GM19035 (cell line): ENCODE measurements around the gene DMXL1.

Source experiments
- ATAC-seq: cut with Tn5 transposase; IDR thresholded peaks from one replicate; pipeline ENCODE4 v1.9.1; 2021; ENCODE audit not compliant: unreplicated experiment

Gene DMXL1

DNA sequence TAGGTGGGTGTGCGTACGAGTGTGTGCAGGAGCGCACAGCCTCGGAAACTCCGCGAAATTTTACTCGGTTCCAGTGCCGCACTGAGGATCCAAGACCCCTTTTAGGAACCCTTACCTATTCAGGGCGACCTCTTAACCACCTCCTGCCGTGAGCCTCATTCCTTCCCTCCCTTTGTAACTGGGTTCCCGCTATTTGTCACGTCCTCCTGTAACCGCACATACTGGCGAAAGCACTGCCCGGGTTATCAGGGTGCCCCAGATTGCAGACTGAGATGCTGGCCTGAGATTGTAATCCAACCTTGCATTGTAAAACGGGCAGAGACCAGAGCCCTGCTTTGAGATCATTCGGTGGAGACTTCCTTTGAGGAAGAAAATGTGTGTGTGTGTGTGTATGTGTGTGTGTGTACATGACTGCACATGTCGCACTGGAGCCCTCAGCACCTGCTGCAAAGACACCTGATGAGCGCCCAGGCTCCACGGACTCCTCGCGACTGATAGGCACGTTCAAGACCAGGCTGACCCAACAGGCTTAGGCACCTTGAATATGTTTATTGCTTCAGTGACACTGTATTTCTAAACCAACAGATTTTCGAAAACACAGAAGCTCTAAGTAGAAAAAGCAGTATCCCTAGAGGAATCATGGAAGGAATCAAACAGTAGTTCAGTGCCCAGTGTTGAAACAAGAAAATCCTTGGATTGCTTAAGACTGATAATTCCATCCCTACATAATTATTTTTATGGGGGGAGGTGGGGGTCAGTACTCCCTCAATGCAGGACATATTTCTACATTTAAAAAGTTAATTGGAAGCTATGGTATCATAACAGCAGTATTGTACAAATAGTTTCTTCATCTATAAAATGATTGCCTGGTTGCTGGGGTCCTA lies 198.4 kb downstream of the DMXL1 start:
- ATAC-seq: peak; percentile 8

DNA sequence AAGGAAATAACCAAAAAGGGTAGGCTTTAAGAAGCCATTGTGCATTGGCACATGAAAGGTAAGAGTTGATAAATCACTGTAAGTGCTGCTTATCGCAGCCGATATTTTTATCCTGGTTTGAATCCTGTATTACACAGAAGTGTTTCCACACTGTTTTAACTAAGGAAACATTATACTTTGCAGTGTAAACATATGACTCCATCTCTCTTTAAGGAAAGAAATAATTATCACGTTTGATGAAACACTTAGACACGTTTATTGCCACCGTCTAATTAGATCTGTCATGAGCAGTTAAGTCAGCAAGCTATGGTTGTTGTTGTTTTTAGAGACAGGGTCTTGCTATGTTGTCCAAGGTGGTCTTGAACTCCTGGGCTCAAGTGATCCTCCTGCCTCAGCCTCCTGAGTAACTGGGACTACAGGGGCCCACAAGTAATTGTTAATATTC lies 199.3 kb downstream of the DMXL1 start:
- no peak for ATAC-seq

GRCh38 chr5:119270960-119271757 lies 200.3 kb downstream of the DMXL1 start:
- no peak for ATAC-seq

DNA sequence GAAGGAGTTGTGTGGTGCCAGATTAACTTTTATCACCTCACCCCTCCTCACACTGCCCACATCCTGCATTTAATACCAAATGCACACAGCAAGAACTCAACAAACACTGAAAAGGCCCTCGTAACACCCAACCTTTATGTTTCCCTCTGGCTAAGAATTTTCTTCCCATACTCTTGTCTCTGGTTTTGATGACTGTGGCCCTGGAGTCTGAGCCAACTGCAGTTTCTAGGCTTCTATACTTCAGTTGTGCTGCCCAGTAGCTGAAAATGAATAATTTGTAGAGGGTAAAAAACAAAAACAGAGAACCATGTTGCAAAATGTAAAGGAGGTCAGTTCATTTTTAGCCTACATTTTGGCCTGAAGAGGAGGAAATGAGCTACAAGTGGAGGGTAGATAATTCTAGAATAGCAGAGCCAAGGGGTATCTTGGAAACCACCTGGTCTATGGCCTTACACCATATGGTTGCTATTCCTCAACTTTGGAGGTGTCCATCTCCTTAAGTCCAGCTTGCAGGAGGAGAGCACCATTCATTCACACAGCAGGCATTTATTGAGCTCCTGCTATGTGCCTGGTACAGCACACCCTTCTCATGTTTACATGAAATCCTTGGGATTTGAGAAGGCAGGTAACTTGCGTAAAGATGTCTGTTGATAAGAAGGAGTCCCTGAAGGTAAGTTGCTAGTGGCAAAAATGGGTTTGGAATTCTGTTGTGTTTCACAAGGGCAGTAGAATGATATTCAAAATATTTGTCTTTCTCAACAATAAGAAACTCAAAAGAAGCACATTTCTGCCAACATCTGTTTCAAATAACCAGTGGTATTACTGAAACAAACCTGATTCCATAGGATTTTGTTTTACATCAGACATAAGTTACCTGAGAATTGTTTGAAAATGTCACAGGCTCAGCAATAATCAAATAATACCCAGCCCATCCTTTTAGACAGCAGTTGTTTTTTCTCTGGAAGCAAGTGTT lies 201.2 kb downstream of the DMXL1 start:
- ATAC-seq: no peak

DNA sequence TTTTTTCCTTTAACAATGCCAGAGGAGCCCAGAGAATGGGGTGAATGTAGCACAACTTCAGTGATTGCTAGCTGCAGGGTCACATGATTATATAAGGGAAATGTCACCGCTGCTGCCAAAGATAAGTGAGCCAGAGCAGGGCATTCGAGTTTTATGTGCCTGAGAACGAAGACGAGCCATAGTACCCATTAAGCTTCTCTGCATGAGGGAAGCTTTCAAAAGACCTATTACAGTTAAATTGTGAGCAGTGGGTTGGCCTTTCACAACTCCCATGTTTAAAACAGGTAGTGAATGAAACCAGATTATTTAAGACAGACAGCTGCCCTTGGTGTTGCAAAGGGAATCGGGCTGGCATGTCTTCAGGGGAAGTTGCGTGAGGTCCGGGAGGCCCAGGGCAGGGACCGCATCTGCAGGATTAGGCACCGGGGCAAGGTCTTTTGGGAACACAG lies 202.5 kb downstream of the DMXL1 start:
- no peak for ATAC-seq

GRCh38 chr5:119274030-119274766 lies 203.3 kb downstream of the DMXL1 start:
- ATAC-seq: no peak

- ATAC-seq: peak; percentile 31
Measured at GRCh38 chr5:119274767-119275130, 203.9 kb downstream of the DMXL1 start.

DNA sequence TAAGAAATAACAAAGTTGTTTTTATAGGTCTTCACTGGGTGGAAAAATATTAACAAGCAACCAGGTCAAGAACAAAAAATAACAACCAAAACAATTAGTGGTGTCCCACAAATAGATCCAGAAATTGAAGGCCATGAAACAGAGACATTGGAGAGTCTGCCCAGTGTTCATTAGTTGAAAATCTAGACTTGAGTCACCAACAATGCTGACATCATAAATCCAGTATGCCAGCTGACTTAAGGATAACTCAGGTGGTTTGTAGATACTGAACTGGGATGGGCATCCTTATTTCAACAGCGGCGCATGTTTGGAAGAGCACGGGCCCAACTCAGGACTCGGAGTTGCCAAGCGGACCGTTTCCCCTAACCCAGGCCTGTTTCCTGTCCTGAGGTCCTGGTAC lies 204.3 kb downstream of the DMXL1 start:
- ATAC-seq: peak; percentile 21

DNA sequence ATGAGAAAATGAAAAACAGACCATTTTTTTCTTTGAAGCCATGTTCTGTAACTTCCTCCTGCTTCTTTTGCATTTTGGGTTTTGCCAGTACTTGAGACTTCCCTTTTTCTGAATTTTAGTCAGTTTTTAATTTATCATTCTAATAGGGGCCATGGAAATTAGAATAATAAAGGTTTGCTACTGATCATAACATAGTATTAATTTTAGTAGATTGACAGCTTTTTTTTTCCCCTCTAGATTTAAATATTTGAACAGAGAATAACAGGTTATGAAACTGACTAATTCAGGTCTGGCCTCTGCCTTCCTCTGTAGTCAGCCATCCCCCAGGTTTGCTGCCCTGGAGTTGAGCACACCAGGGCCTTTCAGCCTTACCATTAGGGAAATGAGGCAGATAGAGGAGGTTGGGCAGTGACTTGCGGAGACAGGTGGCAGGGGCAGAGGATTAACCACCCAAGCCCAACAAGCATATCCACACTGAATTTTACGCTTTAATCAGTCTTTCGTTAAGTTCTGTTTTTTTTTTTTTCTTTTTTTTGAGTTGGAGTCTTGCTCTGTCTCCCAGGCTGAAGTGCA lies 204.8 kb downstream of the DMXL1 start:
- ATAC-seq: peak; percentile 71

DNA sequence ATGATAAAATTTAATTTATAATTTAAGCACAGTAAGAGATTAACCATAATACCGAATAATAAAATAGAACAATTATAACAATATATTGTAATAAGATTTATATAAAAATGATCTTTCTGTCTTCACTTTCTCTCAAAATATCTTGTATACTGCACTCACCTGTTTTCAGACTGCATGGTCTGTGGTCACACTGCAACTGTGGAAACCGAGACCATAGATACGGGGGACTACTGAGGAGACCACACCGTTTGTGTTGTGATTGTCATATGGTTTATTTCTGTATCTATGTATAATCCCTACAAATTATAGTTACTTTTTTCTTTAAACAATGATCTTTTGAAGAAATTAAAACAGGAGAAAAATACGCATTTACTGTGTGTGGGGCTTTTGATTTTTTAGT lies 206.1 kb downstream of the DMXL1 start:
- no peak for ATAC-seq

DNA sequence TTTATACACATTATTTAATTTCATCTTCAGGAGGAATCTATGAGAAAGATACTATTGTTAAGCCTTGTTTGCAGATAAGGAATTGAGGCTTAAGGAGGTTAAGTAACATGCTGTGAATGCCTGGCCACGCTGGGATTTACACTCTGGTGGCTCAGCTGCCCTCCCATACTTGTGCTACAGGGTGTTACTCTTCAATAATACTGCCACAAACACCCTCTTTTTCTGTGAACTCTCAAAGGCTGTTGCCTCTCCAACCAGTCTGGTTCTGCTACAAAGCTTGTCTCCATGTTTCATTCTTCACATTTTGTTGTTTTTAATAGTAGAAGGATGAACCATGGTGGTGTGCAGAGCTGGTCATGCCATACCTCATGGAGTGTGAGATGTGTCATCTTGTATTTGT lies 208.2 kb downstream of the DMXL1 start:
- no peak for ATAC-seq

- ATAC-seq: no peak
Measured at GRCh38 chr5:119280380-119280779, 209.5 kb downstream of the DMXL1 start.

DNA sequence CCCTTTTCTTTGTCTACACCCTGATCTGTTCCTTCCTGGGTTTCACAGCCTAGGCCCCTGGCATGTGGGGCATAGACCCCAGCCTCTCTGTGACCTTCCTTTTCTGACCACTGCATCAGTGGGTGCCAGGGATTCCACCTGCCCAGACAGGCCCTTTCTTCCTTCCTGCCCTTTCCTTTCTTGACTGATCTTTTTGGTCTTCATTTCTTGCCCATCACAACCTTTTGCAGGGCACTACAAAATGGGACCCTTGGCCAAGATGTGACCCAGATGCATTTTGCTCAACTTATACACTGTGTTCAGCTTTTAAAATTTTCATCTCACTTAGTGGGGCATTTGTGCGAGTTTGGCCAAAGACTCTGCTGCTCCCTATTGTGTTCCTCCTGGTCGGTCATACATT lies 211.7 kb downstream of the DMXL1 start:
- no peak for ATAC-seq

GRCh38 chr5:119284031-119284430 lies 213.1 kb downstream of the DMXL1 start:
- ATAC-seq: no peak

DNA sequence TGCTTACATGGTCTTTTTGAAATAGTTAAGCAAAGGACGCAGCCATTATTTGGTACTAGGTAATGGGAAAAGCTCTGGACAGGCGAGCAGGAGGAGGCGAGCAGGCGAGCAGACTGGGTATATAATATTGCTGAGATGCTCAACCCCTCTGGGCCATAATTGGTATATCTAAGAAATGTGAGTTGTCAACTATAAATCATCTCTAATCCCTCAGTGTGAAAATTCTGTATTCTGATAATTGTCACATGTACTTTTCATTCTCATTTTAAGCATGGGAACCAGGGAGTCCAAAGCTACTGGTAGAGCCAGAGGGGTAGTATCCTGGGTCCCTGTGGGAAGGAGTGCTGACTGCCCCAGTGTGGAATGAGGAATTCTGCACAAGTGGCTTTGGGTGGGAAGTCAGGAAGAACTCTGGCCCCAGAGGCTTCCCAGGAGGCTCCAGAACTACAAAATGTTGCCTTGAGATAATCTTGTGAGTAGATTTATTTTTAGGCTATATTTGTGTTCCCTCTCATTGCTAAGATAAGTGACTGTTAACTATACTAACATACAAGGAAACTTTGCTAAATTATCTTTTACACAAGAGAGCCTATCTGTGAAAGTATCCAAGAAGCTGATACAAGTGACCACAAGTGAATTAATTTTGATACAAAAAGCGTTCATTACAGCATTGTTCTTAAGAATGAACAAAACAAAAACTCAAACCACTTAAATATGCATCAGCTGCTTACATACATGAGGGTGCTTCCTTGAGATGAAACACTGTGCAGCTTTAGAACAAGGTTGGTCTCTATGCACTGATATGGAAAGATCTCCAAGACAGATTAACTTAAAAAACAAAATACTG lies 214.4 kb downstream of the DMXL1 start:
- no peak for ATAC-seq

- ATAC-seq: no peak
Measured at GRCh38 chr5:119286511-119287488, 215.9 kb downstream of the DMXL1 start.

- ATAC-seq: peak; percentile 47
Measured at GRCh38 chr5:119287547-119288111, 216.7 kb downstream of the DMXL1 start.
